HG03175 (cell line): Measurements from ENCODE around the gene TBX4.
"Not testable (repeated sequence)": the region's sequence is repeated elsewhere in the genome, so short reads cannot be mapped to it uniquely, and the experiment has no call there.

Experiments used
- ATAC-seq: cut with Tn5 transposase; IDR thresholded peaks from one replicate; pipeline ENCODE4 v1.9.1; 2021; ENCODE audit warnings: mild to moderate bottlenecking, moderate library complexity; ENCODE audit not compliant: unreplicated experiment

TBX4 gene

DNA sequence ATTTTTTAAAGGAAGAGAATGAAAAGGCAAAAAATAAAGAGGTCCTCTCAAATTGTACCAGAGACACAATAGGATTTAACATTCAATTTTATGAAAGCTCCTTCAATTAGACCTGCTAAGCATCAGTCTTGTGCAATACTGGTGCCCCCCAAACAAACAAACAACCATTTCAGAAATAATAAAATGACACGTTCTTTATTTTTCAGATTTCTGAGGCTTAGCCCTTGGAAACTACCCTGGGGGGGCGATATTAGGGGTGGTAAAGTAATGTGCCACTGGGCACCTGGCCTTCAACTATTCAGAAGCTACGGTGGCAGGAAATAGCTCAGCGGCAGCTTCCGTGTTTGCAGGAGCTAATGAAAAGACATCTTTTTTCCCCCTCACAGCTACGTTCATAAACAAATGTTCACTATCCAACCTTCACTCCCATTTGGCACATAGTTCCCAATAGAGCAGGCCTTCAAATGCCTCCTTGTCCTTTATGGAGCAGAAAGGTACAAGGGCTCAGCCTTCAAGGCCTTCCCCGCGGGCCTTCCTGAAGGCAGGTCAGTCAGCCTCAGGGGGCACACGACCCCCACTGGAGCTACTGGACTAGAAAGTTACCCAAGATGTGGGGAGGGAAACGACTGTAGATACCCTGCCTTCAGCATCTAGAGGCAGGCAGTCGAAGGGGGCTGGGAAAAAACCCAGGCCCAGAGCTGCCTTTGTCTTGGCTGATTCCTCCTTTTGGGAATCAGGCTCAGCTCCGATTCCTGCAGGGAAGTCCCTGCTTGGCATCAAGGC lies 44.1 kb downstream of the TBX4 start:
- ATAC-seq: no peak

DNA sequence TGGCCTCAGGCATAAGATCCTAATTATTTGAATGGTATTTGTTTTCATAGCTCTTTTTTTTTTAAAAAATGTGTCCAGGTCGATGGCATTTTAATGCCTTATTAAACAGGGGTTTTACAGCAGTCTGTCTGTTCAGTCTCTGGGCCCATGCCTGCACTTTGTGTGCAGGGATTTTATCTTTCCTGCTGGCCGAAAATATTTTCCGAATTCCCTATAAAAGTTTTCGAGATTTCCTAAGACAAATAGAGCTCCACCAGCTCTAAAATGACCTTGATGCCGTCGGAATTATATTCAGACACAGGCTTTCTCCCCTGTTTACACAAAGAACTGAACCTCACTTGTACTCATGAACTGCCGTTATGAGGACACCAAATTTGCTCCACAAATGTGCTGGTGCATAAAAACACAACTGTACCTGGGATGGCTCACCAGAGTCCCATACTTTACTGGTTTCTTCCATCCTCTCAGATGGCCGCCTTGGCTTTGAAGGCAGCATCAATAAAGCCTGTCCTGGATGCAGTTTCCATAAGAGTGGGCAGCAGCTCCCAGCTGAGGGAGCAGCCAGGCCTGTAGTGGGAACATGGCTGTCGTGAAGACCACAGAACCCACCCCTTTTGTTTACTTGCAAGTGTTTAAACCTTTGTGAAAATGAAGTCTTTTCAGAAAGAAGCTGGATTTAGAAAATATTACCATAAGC lies 44.9 kb downstream of the TBX4 start:
- no peak for ATAC-seq

DNA sequence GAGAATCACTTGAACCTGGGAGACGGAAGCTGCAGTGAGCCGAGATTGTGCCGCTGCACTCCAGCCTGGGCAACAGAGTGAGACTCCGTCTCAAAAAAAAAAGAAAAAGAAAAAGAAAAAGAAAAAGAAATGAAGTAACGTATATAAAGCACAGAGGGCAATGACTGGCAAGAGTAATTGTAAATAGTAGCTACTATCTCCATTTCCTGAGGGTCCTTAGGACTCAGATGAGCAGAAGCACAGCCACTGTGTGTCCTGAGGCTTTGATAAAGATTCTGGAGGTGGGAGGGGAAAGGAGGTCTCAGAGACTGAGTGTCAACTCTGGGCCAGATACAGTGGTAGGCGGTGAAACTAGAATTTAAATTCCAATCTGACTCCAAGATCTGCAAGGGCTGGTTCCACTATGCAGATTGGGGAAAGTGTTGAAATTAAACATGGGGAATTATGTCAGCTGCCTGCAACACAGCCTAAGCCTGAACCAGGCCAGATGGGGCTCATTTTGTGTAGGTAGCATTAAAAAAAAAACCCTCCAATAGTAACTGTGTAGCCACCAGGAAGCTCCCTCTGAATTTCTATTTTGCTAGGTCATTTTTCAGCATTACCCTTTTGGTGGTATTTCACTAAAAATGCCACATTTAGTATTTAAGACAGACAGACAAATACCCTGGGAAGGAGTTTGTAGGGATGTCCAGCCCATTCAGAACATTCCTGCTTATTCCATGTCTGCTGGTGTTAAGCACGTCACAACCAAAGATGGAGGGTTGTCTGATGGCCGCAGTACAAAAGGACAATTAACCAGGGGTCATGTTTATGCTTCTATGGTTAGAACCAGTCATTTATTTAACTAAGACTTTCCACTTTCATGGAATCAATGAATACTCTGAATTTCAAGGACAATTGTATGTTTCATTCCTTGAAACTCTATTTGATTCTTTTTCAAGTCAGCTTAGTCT lies 46.1 kb downstream of the TBX4 start:
- no peak for ATAC-seq

DNA sequence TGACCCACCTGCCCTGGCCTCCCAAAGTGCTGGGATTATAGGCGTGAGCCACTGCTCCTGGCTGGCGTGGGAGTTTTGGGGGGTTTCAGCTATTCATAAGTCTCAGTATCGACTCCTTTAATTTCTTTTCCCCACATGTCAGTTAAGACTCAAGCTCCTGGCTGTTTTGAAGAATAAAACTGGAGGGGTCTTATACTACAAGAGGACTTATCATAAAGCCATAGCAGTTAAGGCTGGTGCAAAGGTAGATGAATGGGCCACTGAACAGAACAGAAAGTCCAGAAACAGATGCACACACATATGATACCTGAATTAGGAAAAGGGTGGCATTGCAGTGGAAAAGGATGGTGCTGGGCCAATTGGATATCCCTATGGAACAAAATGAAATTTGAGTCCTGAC lies 47.4 kb downstream of the TBX4 start:
- ATAC-seq: no peak

DNA sequence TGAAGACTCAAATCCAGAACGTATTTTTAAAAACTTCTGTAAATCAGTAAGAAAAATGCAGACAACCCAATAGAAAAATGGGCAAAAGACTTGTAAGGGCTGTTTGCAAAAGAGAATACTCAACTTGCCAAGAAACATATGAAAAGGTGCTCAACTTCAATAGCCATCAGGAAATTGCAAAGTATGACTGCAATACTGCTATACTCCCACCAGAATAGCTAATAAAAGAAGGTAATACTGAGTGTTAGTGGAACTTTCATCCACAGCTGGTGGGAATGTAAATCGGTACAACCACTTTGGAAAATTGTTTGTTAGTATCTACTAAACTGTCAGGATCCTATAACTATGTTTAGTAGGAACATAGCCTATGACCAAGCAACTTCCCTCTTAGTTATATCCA lies 48.1 kb downstream of the TBX4 start:
- ATAC-seq: no peak

DNA sequence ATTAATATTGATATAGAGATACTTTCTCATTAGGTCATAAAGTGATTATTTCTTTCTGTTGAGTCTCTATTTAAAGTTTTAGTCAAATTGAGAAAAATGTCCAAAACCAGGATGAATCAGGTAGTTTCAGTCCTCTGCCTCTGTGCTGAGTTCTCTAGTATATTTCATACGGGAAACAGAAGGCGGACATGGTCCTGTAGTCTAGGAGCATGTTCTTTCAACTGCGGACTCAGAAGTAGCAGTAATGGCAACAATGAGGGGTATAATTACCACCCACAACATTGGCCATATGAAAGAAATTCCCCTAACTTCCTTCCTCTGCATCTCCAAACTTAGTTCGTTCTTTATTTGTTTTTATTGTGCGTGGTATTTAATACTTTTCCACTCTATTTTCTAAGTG lies 50.1 kb downstream of the TBX4 start:
- ATAC-seq: no peak

DNA sequence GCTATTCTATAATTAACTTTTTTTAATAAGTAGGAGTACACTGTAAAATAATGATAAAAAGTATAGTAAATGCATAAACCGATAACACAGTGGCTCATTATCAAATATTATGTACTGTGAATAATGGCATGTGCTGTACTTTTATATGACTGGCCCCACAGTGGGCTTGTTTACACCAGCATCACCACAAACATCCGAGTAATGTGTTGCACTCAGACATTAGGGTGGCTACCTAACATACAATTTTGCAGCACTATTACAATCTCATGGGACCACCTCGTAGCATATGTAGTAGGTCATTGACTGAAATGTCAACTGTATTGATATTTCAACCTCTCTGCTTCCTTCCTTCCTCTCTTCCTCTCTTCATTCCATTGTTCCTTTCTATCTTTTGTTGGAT lies 51.7 kb downstream of the TBX4 start:
- no peak for ATAC-seq

DNA sequence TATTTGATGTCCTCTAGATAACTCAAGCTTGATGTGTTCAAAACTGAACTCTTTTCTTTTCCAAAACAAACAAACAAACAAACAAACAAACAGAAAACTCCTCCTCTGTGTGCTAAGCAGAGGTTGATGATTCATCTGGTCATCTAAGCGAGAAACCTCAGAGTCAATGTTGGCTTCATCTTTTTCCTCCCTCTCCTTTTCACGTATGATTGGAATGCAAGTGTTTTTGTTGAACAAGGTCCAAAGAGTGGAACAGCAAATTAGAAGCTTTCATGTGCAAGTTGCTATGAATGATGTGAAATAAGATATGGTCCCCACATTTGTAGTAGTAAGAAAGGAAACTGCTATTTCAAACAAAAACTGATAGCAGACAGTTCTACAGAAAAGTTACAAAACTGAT lies 52.5 kb downstream of the TBX4 start:
- ATAC-seq: no peak

DNA sequence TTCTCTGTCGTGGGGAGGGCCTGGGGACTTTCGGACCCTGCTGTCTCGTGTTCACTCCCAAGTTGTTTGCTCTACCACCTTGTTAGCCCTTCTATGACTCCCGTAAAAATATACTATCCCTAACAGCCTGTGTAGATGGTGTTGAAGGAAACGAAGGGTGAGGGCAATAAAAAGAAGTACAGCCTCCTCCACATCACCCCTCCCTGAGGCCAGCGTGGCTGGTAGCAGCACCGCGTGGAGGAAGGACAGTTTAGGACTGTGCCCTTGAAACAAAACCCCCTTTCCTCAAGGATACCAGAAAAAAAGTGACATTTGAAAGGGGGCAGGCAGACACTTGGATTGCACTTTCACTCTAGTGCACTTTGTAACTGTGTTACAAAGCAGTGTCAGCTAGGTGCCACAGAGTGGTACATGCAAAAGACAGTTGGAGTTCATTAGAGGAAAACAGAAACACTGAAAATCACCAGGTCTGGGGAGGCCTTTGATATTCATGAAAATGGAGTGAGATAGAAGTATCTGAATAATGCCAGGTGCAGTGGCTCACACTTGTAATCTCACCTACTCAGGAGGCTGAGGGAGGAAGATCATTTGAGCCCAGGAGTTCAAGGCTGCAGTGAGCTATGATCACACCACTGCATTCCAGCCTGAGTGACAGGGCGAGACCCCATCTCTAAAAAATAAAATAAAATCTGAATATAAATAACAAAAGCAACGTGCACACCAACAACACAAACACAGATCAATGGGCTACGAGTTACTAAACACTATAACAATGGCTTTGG lies 53.8 kb downstream of the TBX4 start:
- ATAC-seq: no peak

DNA sequence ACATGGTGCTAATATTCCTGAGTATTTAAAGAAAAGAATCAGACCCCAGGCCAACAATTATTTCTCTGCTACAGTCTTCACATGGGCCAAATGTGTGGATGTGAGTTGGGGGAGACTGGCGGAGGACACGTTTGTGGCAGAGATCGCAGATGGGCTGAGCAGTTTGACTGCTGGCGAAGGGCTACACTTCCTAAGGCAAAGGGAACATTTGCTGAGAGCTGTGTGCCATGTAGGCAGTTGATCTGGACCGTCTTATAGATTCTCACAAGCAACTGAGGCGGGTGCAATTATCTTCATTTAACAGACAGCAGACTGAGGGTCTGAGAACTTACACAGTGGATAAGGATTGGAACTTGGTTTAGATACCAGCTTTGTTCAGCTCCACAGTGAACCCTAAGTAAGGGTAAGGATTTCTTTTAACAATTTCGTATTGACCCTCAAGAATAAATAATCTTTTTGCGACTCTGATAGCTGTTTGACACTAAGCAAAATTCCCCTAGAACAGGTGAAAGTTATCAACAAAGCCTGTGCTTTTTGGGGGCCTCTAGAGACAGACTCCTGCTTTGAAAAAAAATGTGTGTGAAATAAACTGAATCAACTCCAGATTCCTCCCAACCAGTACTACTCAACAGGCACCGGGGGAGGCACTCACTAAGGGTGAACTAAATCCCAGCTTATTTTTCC lies 55.3 kb downstream of the TBX4 start:
- no peak for ATAC-seq

DNA sequence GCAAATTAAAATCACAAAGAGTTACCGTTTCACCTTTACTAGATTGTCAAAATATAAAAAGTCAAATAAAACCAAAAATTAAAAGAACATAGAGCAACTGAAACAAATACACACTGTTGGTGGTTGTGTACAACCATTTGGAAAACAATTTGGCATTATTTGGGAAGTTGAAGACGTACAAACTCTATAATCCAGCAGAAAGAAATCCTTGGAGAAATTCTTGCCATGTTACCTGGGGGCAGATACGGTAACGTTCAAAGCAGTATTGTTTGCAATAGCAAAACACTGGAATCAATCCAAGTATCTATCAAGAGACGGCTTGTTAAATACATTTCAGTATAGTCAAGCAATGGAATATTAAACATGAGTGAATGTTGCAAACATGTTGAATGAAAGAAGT lies 56.7 kb downstream of the TBX4 start:
- no peak for ATAC-seq

DNA sequence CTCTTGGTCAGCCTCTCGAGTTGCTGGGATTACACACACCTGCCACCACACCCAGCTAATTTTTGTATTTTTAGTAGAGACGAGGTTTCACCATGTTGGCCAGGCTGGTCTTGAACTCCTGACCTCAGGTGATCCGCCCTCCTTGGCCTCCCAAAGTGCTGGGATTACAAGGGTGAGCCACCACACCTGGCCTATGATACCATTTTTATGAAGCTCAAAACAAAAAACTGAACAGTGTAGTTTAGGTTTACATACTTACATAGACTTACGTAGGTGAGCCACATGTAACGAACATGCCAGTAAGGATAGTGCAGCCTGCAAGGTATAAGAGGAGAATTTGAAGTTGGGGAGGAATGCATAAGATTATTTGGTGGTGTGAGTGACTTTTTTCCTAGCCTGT lies 57.2 kb downstream of the TBX4 start:
- not testable (repeated sequence) for ATAC-seq

DNA sequence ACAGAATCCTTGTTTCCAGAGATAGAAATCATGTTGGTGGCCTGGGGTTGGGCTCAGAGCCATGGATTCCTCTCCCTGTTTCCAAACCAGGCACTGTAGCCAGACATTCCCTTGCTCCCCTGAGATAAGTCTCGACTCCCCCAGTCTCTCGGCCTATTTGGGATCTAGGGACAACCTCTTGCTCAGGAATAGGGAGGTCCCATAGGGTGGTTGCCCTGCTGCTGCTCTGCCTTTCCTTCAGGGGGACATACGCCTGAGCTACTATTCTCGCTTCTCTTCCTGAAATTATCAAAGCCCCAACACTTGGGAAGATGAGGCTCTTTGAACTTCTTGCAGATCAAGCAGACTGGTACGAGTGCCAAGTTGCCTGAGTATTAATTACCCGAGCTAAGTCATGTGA lies 58.0 kb downstream of the TBX4 start:
- ATAC-seq: no peak

DNA sequence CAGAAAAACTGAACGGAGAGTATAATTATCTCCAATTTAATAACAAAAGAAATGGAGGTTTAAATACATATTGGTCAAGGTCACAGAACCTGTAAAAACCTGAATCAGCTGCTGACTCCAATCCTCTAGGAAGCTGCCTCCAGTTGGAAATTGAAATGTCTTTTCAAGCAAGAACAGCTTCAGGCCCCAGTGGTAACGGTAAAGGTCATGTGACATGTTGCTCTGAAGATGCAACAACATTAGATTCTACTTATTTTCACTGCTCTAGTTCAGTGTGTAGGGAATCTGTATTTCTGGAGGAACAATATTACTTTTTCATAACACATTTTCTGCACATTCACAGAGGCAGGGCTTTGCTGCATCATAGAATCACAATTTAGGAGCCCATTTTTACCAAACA lies 58.8 kb downstream of the TBX4 start:
- no peak for ATAC-seq

DNA sequence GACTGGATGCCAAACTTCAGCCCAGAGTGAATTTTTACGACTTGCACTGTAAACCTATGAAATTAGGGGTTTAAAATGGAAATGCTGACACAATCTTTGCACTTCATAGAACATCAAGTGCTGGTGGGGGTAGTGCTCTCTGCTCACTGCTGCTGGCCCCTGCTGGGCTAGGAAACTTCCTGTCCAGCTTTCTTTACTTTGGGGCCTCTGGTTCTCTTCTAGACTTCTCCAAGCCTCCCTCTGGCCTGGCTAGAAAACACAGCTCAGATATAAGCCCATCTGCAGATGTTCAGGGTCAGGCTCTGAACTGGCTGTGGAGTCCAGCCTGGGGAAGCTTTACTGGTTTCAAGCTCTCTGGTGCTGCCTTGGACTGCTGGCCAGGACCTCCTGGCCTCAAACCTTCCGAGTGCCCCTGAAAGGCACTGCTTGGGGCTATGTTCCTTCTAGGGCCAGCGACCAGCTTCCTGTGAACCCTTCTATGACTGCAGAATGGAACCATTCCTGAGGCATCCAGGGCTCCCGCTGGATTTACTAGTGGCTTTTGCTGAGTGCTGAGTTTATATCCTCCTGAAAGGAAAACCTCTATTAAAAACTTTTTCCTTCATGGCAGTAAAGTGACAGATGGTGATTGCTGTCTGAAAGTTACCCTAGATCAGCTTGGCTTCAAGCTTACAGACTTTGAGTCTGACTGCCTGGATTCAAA lies 59.4 kb downstream of the TBX4 start:
- no peak for ATAC-seq

DNA sequence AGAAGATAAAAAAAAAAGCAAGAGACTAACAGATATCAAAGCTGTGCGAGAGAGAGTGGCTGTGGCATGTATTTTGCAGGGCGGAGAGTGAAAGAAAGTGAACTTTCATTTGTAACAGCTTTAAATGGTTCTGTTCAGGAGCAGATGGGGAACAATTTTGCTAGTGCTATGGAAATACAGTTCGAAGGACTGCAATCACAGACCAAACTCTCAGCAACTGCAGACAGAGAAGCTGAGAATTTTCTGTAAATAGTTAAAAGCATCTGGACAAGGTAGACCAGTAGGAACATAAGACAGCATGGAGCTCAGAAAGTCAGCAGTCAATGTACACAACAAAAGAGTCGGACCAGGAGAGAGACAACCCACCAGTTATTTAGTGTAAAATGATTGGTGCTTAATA lies 62.3 kb downstream of the TBX4 start:
- no peak for ATAC-seq

DNA sequence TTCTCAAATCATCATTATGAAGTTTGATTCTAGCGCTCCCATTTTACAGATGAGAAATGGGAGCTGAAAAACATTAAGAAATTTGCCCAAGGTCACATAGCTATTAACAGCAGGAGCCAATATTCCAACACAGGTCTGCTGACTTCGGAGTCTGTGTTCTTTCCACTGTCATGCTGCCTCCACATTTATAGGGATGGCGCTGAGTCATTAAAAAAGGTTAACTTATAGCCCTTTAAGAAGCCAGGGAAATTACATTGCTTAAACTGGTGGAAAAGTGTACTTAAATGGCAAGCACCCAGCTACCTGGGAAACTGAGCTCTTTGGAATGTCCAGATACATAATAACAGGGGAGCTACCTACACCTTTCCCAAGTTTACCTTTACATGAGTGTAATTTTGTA lies 65.0 kb downstream of the TBX4 start:
- ATAC-seq: no peak

DNA sequence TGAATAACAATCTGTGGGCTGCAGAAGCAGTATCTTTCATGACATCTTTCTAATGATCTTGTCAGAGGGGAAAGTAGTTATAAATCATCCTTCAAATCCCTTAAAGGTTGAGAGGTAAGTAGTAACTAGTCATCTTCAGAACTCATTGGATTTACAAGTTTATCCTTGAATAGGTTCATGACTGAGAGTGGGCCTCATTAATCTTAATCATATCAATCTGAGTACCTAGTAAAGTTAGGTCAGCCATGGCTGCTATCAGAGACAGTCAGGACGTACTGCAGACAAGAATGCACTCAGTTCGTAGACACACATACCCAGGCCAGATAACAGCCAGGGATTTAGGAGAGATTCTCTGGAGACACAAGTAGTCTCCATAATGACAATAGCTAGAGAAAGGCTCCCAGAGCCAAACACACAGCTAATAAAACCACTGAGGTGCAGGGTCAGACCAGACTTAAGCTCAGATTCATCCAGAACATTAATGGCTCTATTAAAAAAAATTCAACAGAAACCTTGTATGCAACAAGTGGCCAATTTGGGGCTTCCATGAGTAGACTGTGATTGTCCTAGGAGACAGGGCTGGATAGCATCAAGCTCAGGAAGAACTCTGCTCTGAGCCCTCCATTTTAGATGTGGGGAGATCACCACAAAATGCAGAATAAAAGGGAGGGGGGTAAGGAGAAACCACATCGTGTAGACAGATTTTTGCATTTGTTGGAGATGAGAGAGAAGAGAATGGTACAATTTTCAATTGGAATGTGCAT lies 65.8 kb downstream of the TBX4 start:
- ATAC-seq: no peak

DNA sequence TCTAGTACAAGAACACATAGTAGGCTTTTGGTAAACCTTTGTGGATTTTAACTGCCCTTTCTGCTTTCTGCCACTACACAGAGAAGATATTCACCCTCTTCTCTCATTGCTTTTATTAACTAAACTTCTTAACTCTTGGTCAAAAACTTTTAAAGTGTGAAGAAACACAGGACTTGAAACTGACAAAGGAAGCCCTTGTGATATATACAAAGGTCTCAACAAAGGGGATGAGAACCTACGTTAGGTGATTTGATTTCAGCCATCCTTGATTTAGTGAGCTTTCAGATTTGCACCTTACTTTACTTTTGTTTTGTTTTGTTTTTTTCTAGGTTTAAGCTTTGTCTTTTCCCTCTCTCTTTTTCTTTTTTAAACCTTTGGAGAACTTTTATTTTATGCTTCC lies 66.9 kb downstream of the TBX4 start:
- no peak for ATAC-seq
